GM18861 (cell line): ENCODE measurements around the gene MAP2K4.

Experiments
- ATAC-seq: cut with Tn5 transposase; IDR thresholded peaks from one replicate; pipeline ENCODE4 v1.9.1; 2021; ENCODE audit not compliant: unreplicated experiment

The MAP2K4 gene

DNA sequence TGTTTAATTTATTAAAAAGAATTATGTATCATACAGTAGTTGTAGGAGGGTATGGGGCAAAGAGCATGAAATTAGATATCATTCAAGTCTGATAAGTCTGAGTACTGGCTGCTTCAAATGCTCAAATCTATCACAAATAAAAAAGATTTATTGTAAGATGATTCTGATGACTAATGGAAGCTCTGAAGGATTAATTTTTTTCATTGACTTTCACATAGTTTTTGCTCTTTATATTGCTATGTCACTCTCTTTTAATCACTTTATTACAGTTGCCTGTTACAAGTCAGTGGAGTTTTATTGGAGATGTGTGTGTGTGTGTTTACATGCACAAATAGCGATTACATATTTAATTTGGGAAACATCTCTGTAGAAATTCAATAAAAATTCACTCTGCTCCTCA is 15.0 kb downstream of the MAP2K4 start:
- ATAC-seq, result no peak

- no peak for ATAC-seq
Measured at GRCh38 chr17:12037970-12038369, 17.3 kb downstream of the MAP2K4 start.

GRCh38 chr17:12040478-12040877 is 19.8 kb downstream of the MAP2K4 start:
- ATAC-seq, result no peak

GRCh38 chr17:12041312-12041711 is 20.6 kb downstream of the MAP2K4 start:
- ATAC-seq, result no peak

DNA sequence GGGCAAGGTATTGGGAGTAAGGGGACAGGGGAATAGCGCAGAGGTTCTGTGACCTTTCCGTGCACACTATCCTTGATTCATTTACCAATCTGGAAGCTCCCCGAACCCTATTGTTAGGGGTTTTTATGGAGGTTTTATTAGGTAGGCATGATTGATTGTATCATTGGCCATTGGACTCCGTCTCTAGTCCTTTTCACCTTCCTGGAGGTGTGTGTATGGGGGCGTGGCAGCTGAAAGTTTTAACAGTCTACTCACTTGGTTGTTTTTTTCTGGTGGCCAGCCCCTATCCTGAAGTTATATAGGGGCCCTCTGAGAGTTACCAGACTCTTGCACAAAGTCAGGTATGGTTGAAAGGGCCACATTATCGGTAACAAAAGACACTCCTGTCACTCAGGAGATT is 23.0 kb downstream of the MAP2K4 start:
- no peak for ATAC-seq

- no peak for ATAC-seq
Measured at GRCh38 chr17:12046786-12047185, 26.1 kb downstream of the MAP2K4 start.

DNA sequence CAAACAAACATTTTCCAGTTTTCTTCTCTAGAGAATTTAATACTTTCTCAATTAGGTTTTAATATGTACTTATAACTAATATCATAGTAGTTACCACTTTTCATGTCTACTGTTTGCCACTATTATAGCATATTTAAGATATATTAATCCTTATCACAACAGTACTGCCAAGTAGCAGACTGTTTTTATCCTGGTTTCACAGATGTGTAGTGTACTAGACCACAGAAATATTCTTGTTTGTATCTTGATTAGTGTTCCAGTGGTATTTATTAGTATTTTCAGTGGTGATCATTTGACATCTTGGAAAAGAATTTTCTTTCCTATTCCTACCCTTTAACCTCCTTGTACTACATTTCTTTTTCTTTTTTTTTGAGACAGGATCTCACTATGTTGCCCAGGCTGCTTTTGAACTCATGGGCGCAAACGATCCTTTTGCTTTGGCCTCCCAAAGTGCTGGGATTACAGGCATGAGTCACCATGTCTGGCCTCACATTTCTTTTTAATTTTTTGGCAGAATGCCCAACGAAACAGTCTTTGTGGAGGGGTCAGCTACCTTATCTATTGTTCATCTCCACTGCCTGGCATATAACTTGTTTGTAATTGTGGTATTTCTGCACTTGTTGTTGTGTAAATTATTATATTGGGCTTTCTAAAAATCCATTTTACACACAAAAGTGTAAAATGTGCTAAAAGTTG is 27.2 kb downstream of the MAP2K4 start:
- no peak for ATAC-seq

DNA sequence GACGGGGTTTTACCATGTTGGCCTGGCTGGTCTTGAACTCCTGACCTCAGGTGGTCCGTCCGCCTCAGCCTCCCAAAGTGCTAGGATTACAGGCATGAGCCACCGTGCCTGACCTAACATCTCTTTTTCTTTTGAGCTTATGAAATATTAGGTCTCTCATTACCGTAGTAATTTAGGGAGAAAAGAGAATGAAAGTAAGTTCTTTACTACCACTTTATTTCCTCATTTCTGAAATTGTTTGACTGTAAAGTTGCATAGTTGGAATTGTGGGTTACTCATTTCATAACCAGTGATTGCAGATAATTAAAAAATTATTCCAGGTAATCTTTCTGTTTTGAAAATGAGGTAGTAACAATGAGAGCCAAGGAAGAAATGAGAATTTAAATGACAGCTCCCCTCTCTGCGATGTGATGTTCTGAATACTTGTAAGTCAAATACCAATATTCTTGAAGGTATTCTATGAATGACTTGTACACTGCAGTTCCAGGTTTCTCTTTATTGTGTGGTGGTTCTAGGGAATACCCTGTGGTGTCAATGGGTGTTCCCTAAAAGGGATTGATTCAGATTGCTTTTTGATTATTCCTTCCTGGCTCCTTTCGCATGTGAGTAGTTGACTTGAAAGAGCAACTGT is 28.3 kb downstream of the MAP2K4 start:
- no peak for ATAC-seq

- ATAC-seq, result no peak
Measured at GRCh38 chr17:12050646-12051225, 30.1 kb downstream of the MAP2K4 start.

DNA sequence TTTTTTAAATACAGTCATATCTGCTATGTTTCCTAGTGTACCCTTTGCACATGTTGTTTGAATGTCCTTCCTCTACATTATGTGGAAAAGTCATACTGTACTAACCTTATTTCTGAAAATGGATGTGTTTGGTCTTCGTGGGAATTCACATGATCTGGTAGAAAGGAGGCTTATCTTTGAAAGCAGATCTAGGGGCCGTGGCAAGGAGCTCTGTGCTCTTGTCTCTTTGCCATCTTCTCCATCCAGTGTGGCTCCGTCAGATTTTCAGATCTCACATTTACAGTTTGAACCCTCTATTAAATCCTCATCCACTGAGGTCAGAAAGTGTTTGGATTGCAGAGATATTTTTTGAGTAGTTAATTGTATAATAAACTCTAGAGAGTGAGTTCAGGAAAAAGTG is 32.9 kb downstream of the MAP2K4 start:
- no peak for ATAC-seq

GRCh38 chr17:12055889-12056288 is 35.2 kb downstream of the MAP2K4 start:
- no peak for ATAC-seq

DNA sequence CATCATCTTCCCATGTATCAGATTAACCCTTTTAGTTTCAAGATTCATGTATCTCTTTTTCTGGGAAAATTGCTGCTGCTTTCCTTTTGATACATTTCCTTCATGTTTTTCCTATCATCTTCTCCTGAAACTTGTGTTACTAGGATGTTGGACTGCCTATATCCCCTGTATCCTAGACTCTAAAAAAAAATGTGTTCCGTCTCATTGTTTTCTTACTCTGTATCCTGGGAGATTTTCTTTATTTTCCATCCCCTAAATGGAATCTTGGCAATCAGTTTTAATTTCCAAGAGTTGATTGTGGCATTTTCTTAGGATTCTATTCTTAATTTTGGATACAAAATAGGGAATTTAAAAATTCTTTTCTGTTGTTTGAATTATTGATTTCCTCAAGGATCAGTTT is 36.8 kb downstream of the MAP2K4 start:
- ATAC-seq, result no peak

DNA sequence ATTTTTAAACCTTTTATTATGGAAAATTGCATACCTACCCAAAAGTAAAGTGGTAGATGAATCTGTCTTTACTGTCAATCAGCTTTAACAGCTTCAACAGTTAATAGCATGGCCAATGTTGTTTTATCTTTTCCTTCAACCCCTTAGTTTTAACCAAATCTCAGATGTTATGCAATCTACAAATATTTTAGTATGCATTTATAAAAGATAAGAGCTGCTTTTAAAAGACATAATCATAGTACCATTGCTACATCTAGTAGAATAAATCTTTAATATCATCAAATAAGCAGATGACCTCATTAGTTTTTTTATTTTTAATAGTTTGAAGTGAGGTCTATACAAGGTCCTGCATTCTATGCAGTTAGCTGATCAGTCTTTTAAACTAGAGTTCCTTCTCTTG is 37.9 kb downstream of the MAP2K4 start:
- no peak for ATAC-seq

- ATAC-seq, result no peak
Measured at GRCh38 chr17:12062249-12062648, 41.6 kb downstream of the MAP2K4 start.

- no peak for ATAC-seq
Measured at GRCh38 chr17:12064395-12064794, 43.7 kb downstream of the MAP2K4 start.

GRCh38 chr17:12067485-12067884 is 46.8 kb downstream of the MAP2K4 start:
- no peak for ATAC-seq

DNA sequence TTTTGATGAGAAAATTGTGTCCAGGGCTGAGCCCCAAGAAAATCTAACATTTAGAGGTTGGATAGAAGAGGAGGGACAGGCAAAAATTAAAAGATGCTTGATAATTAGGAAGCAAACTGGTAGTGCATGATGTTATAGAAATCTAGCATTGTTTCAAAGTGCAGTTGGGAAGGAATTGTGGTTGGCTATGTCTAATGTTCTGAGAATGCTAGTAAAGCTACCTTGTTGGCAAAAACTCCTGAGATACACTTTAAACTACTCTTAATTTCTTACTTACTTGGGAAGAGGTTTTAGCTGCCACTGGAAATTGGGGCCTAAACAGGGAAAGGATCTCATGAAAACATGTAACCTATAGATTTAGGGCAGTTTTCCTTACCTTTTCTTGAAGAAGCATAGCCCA is 48.3 kb downstream of the MAP2K4 start:
- ATAC-seq, result no peak

- no peak for ATAC-seq
Measured at GRCh38 chr17:12070561-12070960, 49.9 kb downstream of the MAP2K4 start.

DNA sequence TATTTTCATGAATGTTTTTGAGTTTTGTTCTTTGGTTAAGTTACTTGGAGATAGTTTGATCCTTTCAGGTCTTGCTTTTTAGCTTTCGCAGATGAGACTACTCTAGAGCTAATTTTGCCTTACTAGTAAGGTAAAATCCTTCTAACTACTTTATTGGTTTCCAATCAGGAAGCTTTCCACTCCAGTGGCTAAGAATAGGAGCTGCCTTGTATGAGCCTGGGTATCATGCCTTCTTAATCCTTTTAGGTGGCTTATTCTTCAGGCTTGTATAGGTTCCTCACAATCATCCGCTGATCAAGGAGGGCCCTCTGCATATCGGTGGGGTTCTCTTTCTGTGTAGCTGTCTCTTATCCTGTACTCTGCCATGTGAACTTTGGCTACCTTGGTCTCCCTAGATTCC is 53.7 kb downstream of the MAP2K4 start:
- ATAC-seq, result no peak

GRCh38 chr17:12077773-12078172 is 57.1 kb downstream of the MAP2K4 start:
- no peak for ATAC-seq

- no peak for ATAC-seq
Measured at GRCh38 chr17:12078791-12079190, 58.1 kb downstream of the MAP2K4 start.

GRCh38 chr17:12081720-12082119 is 61.0 kb downstream of the MAP2K4 start:
- ATAC-seq, result no peak
